Measurements from ENCODE around the gene IFIT3. TPM values are rescaled to one million over a fixed set of nuclear protein-coding genes. Genes with fewer than 3 reads are reported as not detected.

Gene IFIT3
- total RNA-seq, 3 donors from 2014 or later = 5.8 to 12.7 (median 11.2) TPM

- no peaks in the 10 kb centered on the region for H3K36me3 ChIP-seq (ENCODE audit: low read depth)
- no peak overlapping the region for H3K4me3 ChIP-seq
- TF ChIP-seq CTCF (IDR thresholded peaks at IDR 0.05) = no peak
- DNase-seq (no peak), ATAC-seq (peak; percentile 77)
- H3K4me1 ChIP-seq (ENCODE audit: low read depth) = peaks cover 4% of the 10 kb centered on the region
- H3K9me3 ChIP-seq = no peaks in the 10 kb centered on the region
- intact Hi-C loops (cut with DNase I, micrococcal nuclease) = no loop called here
Measured at GRCh38 chr10:89360157-89360556, 32.4 kb downstream of the IFIT3 start.

- ATAC-seq (no peak), DNase-seq (no peak)
- no peaks in the 10 kb centered on the region for H3K9me3 ChIP-seq
- intact Hi-C loops (cut with DNase I, micrococcal nuclease) = no loop called here
- no peaks in the 10 kb centered on the region for H3K36me3 ChIP-seq (ENCODE audit: low read depth)
- no peak for TF ChIP-seq CTCF (IDR thresholded peaks at IDR 0.05)
- peaks cover 7% of the 10 kb centered on the region for H3K4me1 ChIP-seq (ENCODE audit: low read depth)
- no peak overlapping the region for H3K4me3 ChIP-seq
Measured at GRCh38 chr10:89362929-89363328, 35.1 kb downstream of the IFIT3 start.

- no peak for ATAC-seq
- intact Hi-C loops (cut with DNase I, micrococcal nuclease) = no loop called here
- no peak for TF ChIP-seq CTCF (IDR thresholded peaks at IDR 0.05)
Measured at GRCh38 chr10:89363729-89364442, 36.1 kb downstream of the IFIT3 start.

GRCh38 chr10:89364531-89364930, 36.7 kb downstream of the IFIT3 start:
- Histone ChIP-seq H3K4me1 (ENCODE audit: low read depth) (peaks cover 10% of the 10 kb centered on the region), H3K4me3 (no peak overlapping the region), H3K9me3 (no peaks in the 10 kb centered on the region), H3K36me3 (ENCODE audit: low read depth) (no peaks in the 10 kb centered on the region)
- intact Hi-C loops (cut with DNase I, micrococcal nuclease) = no loop called here
- no peak for TF ChIP-seq CTCF (IDR thresholded peaks at IDR 0.05)
- DNase-seq (no peak), ATAC-seq (no peak)

More at GRCh38 chr10:89363729-89364442, 36.1 kb downstream of the IFIT3 start:
- DNase-seq = no peak
- Histone ChIP-seq H3K9me3 (no peaks in the 10 kb centered on the region), H3K4me1 (ENCODE audit: low read depth) (peaks cover 8% of the 10 kb centered on the region), H3K4me3 (no peak overlapping the region), H3K36me3 (ENCODE audit: low read depth) (no peaks in the 10 kb centered on the region)

GRCh38 chr10:89367529-89367928, 39.7 kb downstream of the IFIT3 start:
- ATAC-seq (peak; percentile 18), DNase-seq (no peak)
- intact Hi-C loops (cut with DNase I, micrococcal nuclease) = no loop called here
- no peaks in the 10 kb centered on the region for H3K9me3 ChIP-seq
- no peak for TF ChIP-seq CTCF (IDR thresholded peaks at IDR 0.05)
- H3K4me1 ChIP-seq (ENCODE audit: low read depth) = peaks cover 7% of the 10 kb centered on the region
- H3K4me3 ChIP-seq = no peak overlapping the region
- H3K36me3 ChIP-seq (ENCODE audit: low read depth) = no peaks in the 10 kb centered on the region

Measured in mucosa of descending colon (tissue), 3 donors.